ENCODE data around the gene NUBP2.

Gene NUBP2

GRCh38 chr16:1823821-1824220, 41.1 kb downstream of the NUBP2 start:
- Histone ChIP-seq H3K36me3 (ENCODE audit: control insufficient read depth, insufficient read depth, low read length) (peaks cover 26% of the 10 kb centered on the region), H3K9me3 (ENCODE audit: control insufficient read depth, low read length) (no peaks in the 10 kb centered on the region), H3K4me1 (ENCODE audit: control insufficient read depth, insufficient read depth, low read length, poor library complexity, severe bottlenecking) (no peaks in the 10 kb centered on the region), H3K4me3 (ENCODE audit: extremely low read depth, insufficient read depth, low read length, poor library complexity, severe bottlenecking) (no peak overlapping the region), H3K27ac (ENCODE audit: low read depth, low read length, severe bottlenecking) (no peak overlapping the region)
- WGBS, 2 experiments (ENCODE audit: insufficient coverage in 2 of 2): 47 to 68% methylated on average over 6 to 8 of the region's 9 CpGs

- Histone ChIP-seq H3K27ac (ENCODE audit: low read depth, low read length, severe bottlenecking) (no peak overlapping the region), H3K4me1 (ENCODE audit: control insufficient read depth, insufficient read depth, low read length, poor library complexity, severe bottlenecking) (peaks cover 4% of the 10 kb centered on the region), H3K4me3 (ENCODE audit: extremely low read depth, insufficient read depth, low read length, poor library complexity, severe bottlenecking) (peak overlapping the region; percentile 94), H3K36me3 (ENCODE audit: control insufficient read depth, insufficient read depth, low read length) (peaks cover 35% of the 10 kb centered on the region), H3K9me3 (ENCODE audit: control insufficient read depth, low read length) (no peaks in the 10 kb centered on the region)
- 89% methylated on average over 13 to 14 of the region's 15 CpGs for WGBS, 2 experiments (ENCODE audit: insufficient coverage in 2 of 2)
Measured at GRCh38 chr16:1825381-1825863, 42.7 kb downstream of the NUBP2 start.

- Histone ChIP-seq H3K27ac (ENCODE audit: low read depth, low read length, severe bottlenecking) (no peak overlapping the region), H3K4me1 (ENCODE audit: control insufficient read depth, insufficient read depth, low read length, poor library complexity, severe bottlenecking) (peaks cover 4% of the 10 kb centered on the region), H3K9me3 (ENCODE audit: control insufficient read depth, low read length) (no peaks in the 10 kb centered on the region), H3K4me3 (ENCODE audit: extremely low read depth, insufficient read depth, low read length, poor library complexity, severe bottlenecking) (peak overlapping the region; percentile 94), H3K36me3 (ENCODE audit: control insufficient read depth, insufficient read depth, low read length) (peaks cover 36% of the 10 kb centered on the region)
- 6% methylated on average over 67 to 72 of the region's 96 CpGs for WGBS, 2 experiments (ENCODE audit: insufficient coverage in 2 of 2)
Measured at GRCh38 chr16:1825864-1826690, 43.3 kb downstream of the NUBP2 start.

- Histone ChIP-seq H3K9me3 (ENCODE audit: control insufficient read depth, low read length) (no peaks in the 10 kb centered on the region), H3K36me3 (ENCODE audit: control insufficient read depth, insufficient read depth, low read length) (peaks cover 37% of the 10 kb centered on the region), H3K4me3 (ENCODE audit: extremely low read depth, insufficient read depth, low read length, poor library complexity, severe bottlenecking) (peak within 1 kb of the TSS; percentile 94), H3K27ac (ENCODE audit: low read depth, low read length, severe bottlenecking) (peak within 1 kb of the TSS; percentile 66), H3K4me1 (ENCODE audit: control insufficient read depth, insufficient read depth, low read length, poor library complexity, severe bottlenecking) (peaks cover 4% of the 10 kb centered on the region)
- WGBS, 2 experiments (ENCODE audit: insufficient coverage in 2 of 2): 0% methylated on average over 95 to 101 of the region's 104 CpGs
Measured at GRCh38 chr16:1826691-1827573, 44.2 kb downstream of the NUBP2 start, which contains the start of the genes FAHD1 and HAGH. Gene FAHD1, plus strand, starts transcription at chr16:1827206. Its CDS starts 33 bp downstream, at chr16:1827239. Gene HAGH, minus strand, starts transcription at chr16:1826825. Its CDS starts 38 bp downstream, at chr16:1826787.

- Histone ChIP-seq H3K9me3 (ENCODE audit: control insufficient read depth, low read length) (no peaks in the 10 kb centered on the region), H3K27ac (ENCODE audit: low read depth, low read length, severe bottlenecking) (no peak overlapping the region), H3K36me3 (ENCODE audit: control insufficient read depth, insufficient read depth, low read length) (peaks cover 26% of the 10 kb centered on the region), H3K4me1 (ENCODE audit: control insufficient read depth, insufficient read depth, low read length, poor library complexity, severe bottlenecking) (peaks cover 4% of the 10 kb centered on the region), H3K4me3 (ENCODE audit: extremely low read depth, insufficient read depth, low read length, poor library complexity, severe bottlenecking) (peak overlapping the region; percentile 94)
- WGBS, 2 experiments (ENCODE audit: insufficient coverage in 2 of 2): 96 to 97% methylated on average over 6 to 7 of the region's 11 CpGs
Measured at GRCh38 chr16:1828645-1829410, 46.1 kb downstream of the NUBP2 start.

GRCh38 chr16:1830213-1830612, 47.5 kb downstream of the NUBP2 start:
- 96 to 100% methylated on average over 1 to 3 of the region's 3 CpGs for WGBS, 2 experiments (ENCODE audit: insufficient coverage in 2 of 2)
- peaks cover 4% of the 10 kb centered on the region for H3K4me1 ChIP-seq (ENCODE audit: control insufficient read depth, insufficient read depth, low read length, poor library complexity, severe bottlenecking)
- H3K4me3 ChIP-seq (ENCODE audit: extremely low read depth, insufficient read depth, low read length, poor library complexity, severe bottlenecking): no peak overlapping the region
- H3K9me3 ChIP-seq (ENCODE audit: control insufficient read depth, low read length): no peaks in the 10 kb centered on the region
- H3K36me3 ChIP-seq (ENCODE audit: control insufficient read depth, insufficient read depth, low read length): peaks cover 26% of the 10 kb centered on the region
- no peak overlapping the region for H3K27ac ChIP-seq (ENCODE audit: low read depth, low read length, severe bottlenecking)

- Histone ChIP-seq H3K27ac (ENCODE audit: low read depth, low read length, severe bottlenecking) (no peak overlapping the region), H3K4me1 (ENCODE audit: control insufficient read depth, insufficient read depth, low read length, poor library complexity, severe bottlenecking) (peaks cover 4% of the 10 kb centered on the region), H3K36me3 (ENCODE audit: control insufficient read depth, insufficient read depth, low read length) (peaks cover 26% of the 10 kb centered on the region), H3K4me3 (ENCODE audit: extremely low read depth, insufficient read depth, low read length, poor library complexity, severe bottlenecking) (no peak overlapping the region), H3K9me3 (ENCODE audit: control insufficient read depth, low read length) (no peaks in the 10 kb centered on the region)
- WGBS, 2 experiments (ENCODE audit: insufficient coverage in 2 of 2): 91 to 94% methylated on average over 11 to 17 of the region's 19 CpGs
Measured at GRCh38 chr16:1831186-1832075, 48.7 kb downstream of the NUBP2 start.

- Histone ChIP-seq H3K36me3 (ENCODE audit: control insufficient read depth, insufficient read depth, low read length) (peaks cover 26% of the 10 kb centered on the region), H3K27ac (ENCODE audit: low read depth, low read length, severe bottlenecking) (no peak overlapping the region), H3K4me1 (ENCODE audit: control insufficient read depth, insufficient read depth, low read length, poor library complexity, severe bottlenecking) (peaks cover 4% of the 10 kb centered on the region), H3K9me3 (ENCODE audit: control insufficient read depth, low read length) (no peaks in the 10 kb centered on the region), H3K4me3 (ENCODE audit: extremely low read depth, insufficient read depth, low read length, poor library complexity, severe bottlenecking) (no peak overlapping the region)
- WGBS, 2 experiments (ENCODE audit: insufficient coverage in 2 of 2): 91% methylated on average over 8 to 9 of the region's 9 CpGs
Measured at GRCh38 chr16:1832838-1833454, 50.2 kb downstream of the NUBP2 start.

- H3K27ac ChIP-seq (ENCODE audit: low read depth, low read length, severe bottlenecking): no peak overlapping the region
- H3K9me3 ChIP-seq (ENCODE audit: control insufficient read depth, low read length): no peaks in the 10 kb centered on the region
- H3K36me3 ChIP-seq (ENCODE audit: control insufficient read depth, insufficient read depth, low read length): peaks cover 20% of the 10 kb centered on the region
- WGBS, 2 experiments (ENCODE audit: insufficient coverage in 2 of 2): 65 to 86% methylated on average over 2 of the region's 5 CpGs
- peaks cover 2% of the 10 kb centered on the region for H3K4me1 ChIP-seq (ENCODE audit: control insufficient read depth, insufficient read depth, low read length, poor library complexity, severe bottlenecking)
- H3K4me3 ChIP-seq (ENCODE audit: extremely low read depth, insufficient read depth, low read length, poor library complexity, severe bottlenecking): no peak overlapping the region
Measured at GRCh38 chr16:1834096-1834495, 51.3 kb downstream of the NUBP2 start.

Data from mesodermal cell (in vitro differentiated cells).